GM10847 (cell line): ENCODE data around the gene PSAP.

ENCODE experiments used
- POLR2A ChIP-seq: IDR thresholded peaks from 2 replicates; pipeline ENCODE4 v1.6.1; 2011; ENCODE audit not compliant: insufficient read length; ENCODE audit errors: extremely low read depth

Gene PSAP

DNA sequence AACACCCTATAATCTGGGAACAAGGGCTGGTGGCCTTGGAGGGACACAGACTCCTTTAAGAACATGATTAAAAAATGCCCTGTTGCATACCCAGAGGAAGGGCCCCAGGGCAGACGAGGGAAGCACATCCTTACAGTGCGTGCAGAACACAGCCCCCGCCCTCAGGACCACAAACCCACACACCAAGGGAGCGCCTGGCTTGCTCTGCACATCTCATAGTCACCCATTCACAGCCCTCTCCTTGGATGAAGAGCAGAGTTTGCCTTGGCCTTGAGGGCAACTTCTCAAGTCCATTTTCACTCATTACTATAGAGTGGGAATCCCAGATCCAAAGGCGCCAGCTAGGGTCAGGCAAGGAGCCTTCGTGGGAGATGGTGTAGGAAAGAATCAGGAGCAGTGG is 71.4 kb downstream of the PSAP start:
- no peak for TF ChIP-seq POLR2A

DNA sequence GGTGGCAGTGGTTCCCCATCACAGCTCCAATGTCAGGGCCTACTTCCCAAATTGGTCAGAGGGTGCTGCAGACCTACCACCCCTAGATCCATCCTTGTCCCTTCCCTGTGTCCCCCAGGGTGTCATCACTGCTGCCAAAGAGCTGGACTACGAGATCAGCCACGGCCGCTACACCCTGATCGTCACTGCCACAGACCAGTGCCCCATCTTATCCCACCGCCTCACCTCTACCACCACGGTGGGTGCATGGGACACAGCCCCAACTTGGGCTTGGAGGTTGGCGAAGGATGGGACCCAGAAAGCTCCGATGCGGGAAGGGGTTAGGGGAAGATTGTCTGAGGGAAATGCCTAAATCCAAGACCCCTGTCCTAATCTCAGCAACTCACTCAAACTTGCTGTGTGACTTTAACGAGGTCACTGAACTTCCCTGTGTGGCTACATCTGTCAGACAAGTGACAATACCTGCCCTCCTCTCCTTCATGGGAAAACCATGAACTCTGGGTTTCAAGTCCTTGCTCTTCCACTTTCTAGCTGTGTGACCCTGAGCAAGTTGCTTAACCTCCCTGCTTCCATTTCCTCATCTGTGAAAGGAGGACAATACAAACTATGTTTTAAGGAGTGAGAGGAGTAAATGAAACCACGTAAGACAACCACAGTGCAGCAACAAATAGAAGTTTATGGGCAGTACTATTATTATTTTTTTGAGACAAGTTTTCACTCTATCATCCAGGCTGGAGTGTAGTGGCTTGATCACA is 72.8 kb downstream of the PSAP start:
- TF ChIP-seq POLR2A, result no peak

DNA sequence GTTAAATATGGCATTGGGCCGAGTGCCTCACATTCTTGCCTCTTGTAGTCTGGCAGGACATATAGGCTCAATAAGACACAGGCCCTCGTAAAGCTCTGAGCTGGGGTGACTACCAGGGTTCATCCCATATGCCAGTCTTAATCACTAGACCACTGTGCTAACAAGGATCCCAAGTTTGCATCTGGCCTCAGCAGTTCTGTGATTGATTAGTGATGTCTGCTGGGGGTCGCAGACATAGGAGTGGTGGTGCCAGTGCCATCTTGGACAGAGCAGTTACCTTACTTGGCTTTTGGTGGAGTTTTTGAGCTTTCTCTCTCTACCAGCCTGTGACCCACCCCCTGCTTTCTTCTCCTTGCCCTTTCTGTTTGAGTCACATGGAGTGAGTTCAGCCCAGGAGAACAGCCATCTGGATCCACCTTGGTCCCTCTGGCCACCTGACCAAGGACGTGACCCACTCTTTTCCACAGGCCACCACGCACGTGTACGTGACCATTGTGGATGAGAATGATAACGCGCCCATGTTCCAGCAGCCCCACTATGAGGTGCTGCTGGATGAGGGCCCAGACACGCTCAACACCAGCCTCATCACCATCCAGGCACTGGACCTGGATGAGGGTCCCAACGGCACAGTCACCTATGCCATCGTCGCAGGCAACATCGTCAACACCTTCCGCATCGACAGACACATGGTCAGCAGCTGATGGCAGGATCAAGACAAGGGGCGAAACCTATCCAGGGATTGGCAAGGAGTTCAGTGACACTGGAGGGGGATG is 73.7 kb downstream of the PSAP start:
- no peak for TF ChIP-seq POLR2A

GRCh38 chr10:71776481-71776925 is 74.5 kb downstream of the PSAP start:
- TF ChIP-seq POLR2A, result no peak

DNA sequence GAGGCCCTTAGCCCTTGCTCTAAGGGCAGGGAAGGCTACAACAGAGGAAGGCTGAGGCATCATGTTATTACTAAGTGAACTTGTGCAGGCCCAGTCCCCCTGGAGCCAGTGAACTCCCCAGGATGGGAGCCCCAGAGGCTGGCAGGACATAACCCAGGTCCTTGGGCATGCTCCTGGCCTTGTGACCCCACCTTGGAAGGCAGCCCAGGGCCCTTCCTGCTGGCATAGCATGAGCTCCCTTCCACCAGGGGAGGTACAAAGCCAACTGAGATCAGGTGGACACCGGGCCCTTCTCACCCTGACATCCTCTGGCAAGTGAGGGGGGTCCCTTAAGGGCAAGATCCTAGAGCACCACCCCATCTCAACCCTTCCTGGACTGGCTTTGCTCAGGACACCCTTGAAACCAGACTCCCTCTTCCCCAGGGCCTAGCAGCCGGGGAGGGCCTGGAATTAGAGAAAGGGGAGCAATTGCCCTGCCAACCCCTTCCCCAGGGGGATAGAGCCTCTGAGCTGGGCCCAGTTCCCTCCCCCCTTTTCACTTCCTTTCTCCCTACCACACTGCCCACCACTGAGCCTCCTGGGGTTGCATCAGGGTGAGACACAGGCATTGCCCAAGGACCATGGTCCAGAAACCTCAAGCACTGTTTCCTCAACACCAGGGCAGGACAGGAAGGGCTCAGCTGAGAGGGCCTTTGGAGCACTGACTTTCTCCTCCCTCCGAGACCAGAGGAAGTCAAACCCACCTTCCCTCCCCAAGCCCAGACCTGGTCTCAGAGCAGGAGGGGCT is 75.9 kb downstream of the PSAP start:
- TF ChIP-seq POLR2A, result no peak

DNA sequence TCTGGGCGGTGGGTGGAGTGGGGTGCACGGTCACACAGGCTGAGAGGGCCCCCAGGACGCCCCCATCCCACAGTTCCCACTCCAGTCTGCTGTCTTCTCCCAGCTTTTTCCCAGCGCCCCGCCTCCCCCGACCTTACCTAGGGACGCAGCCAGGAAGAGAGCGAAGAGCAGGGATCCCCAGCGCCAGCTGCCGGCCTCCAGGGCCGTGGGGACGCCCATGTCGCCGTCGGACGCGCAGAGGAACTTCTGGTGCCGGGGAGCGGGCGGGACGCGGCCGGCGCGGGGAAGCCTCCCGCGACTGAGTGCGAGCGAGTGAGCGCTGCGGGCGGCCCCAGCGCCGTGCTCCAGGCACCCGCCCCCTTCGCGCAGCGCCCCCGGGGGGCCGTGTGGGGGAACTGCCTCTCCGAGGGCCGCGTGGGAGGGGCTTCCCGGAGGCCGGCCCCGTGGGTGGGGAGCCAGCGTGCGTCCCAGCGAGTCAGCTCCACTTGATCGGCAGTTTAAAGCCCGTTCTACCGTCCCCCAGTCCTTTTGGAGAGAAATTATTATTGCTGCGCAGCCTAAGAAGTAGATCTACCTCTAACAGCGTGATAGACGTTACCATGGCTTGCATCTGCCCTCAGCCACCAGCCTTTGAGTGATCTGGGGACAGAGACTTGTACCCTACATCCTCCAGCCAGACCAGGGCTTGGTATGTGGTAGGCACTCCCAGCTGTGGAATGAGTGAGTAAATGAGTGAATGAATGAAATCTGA is 77.7 kb downstream of the PSAP start, which contains the start of gene VSIR:
Gene VSIR (minus strand): TSS at position 300 of the 751 bp plus-strand sequence. CDS start 81 bp downstream, at position 219.
- TF ChIP-seq POLR2A, result peak; percentile 74

DNA sequence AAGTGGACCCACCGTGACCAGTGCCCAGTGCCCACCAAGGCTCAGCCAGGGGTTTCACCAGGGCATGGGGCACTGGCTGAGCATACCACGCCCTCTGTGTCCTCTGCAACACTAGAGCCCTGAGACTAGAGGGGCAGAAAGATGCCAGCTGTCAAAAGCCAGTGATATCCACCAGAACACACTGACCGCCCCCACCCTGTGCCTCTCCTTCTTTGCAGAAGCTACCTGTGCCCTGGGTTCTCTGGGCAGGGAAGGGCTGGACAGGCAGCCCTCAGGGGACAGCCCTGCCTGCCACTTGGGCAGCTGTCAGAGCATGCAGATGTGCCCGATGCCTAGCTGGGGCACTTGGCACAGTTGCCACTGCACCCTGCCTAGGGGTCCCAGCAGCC is 78.2 kb downstream of the PSAP start:
- no peak for TF ChIP-seq POLR2A

GRCh38 chr10:71771821-71772617 is 79.0 kb downstream of the PSAP start:
- no peak for TF ChIP-seq POLR2A

DNA sequence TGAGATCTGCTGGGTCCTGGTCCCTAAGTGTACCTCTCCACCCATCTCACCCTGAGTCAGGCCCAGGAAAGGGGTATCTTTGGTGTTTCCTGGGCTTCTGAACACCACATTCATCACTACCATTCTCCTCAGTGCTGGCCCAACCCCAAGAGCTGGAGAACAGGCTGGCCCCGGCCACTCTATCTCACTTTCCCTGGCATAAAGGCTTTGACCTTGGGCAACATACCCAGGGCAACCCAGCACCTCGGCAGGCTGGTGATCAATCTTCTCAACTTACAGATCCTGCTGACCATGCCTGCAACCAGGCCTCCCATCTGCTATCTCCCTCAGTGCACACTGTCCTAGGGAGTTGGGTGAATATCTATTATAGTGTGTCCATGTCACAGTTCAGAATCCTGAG is 79.8 kb downstream of the PSAP start:
- no peak for TF ChIP-seq POLR2A

GRCh38 chr10:71770789-71771188 is 80.3 kb downstream of the PSAP start:
- no peak for TF ChIP-seq POLR2A

- no peak for TF ChIP-seq POLR2A
These were observed 80.8 kb downstream of the PSAP start for GRCh38 chr10:71770255-71770654.

GRCh38 chr10:71769279-71769823 is 81.7 kb downstream of the PSAP start:
- TF ChIP-seq POLR2A, result no peak

DNA sequence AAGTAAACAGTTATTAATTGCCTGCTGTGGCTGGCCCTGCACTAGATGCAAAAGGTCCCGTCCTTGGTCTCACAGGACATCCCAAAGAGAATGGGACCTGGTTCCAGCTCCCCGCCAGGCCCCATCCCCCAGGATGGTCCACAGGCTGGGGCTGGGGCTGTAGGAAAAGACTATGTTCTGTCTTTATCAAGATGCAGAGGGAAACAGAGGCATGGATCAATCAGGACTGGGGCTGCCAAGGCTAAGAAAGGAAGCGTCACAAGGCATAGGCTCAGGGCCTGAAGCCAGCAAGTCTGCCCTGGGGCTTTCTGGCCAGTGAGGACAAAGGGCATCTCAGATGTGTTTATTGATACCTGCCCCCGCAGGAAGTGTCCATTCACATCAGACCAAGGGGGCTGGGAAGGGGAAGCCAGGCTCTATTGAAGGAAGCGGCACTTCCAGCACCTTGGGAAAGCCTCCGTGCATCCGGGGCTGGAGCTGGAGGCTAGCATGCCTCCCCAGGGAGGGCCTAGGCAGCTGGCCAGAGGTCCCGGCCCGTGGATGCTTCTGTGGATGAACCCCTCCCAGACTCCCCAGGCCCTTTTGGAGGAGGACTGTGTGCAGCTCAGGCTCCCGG is 83.5 kb downstream of the PSAP start:
- TF ChIP-seq POLR2A, result no peak
